Uterus (tissue), 4 donors: ENCODE measurements around the gene THAP3. TPM values are rescaled to one million over a fixed set of nuclear protein-coding genes. Genes with fewer than 3 reads are reported as not detected.

ENCODE experiments used
- DNase-seq, 2 donors: peaks; one replicate each; pipeline ENCODE4 v3.0.0-alpha.2; 2019 to 2020
- H3K27ac ChIP-seq, 2 donors: fragments of 200-600 bp; sonication (generic); 1 replicate in 1 of 2; 2 replicates in 1 of 2; pipeline ENCODE4 v1.5.1; 2016 to 2018
- H3K27me3 ChIP-seq, 2 donors: fragments of 200-600 bp; sonication (generic); one replicate each; pipeline ENCODE4 v1.5.1; 2018 to 2019; ENCODE audit warnings: control low read depth in 1 of 2
- H3K36me3 ChIP-seq, 2 donors: fragments of 200-600 bp; sonication (generic); one replicate each; pipeline ENCODE4 v1.5.1; 2019; ENCODE audit warnings: control low read depth in 1 of 2
- H3K4me1 ChIP-seq, 2 donors: fragments of 200-600 bp; sonication (generic); one replicate each; pipeline ENCODE4 v1.5.1; 2018 to 2019; ENCODE audit warnings: control low read depth in 1 of 2
- H3K4me3 ChIP-seq, 2 donors: fragments of 200-600 bp; sonication (generic); 1 replicate in 1 of 2; 2 replicates in 1 of 2; pipeline ENCODE4 v1.5.1; 2018 to 2019; ENCODE audit warnings: mild to moderate bottlenecking in 1 of 2
- H3K9me3 ChIP-seq, 2 donors: fragments of 200-600 bp; sonication (generic); one replicate each; pipeline ENCODE4 v1.5.1; 2019; ENCODE audit warnings: control low read depth in 1 of 2
- CTCF ChIP-seq, 4 experiments: fragments of 200-600 bp in 2 of 4; fragments of 450-650 bp in 2 of 4; sonication (generic) in 2 of 4; IDR thresholded peaks; one replicate each; pipeline ENCODE4 v1.5.1; 2016 to 2019; ENCODE audit warnings: antibody characterized with exemption in 4 of 4, mild to moderate bottlenecking in 2 of 4, moderate library complexity in 1 of 4
- POLR2A ChIP-seq, 2 donors: fragments of 450-650 bp; IDR thresholded peaks; one replicate each; pipeline ENCODE4 v1.6.1; 2016; ENCODE audit warnings: antibody characterized with exemption in 2 of 2, mild to moderate bottlenecking in 1 of 2, moderate library complexity in 1 of 2
- intact Hi-C: fragments of 100-400 bp; cut with DNase I; formaldehyde crosslinking; loops from one replicate; pipeline ENCODE4 v1.15.1; 2023; ENCODE audit warnings: low total_unique reads
- total RNA-seq, 4 donors: library from RNA; depleted of rRNA in 3 of 4; stranded (reverse); fragments of >200 nt in 3 of 4; gene quantifications; one replicate each; pipeline versions ENCODE4 v1.1.0 to v1.2.4, GENCODE V29; 2014 to 2023
- donor health status: DM: yes; HTN: yes; CAD: no.

Gene THAP3
- total RNA-seq, 4 donors from 2014 or later = 19.1 to 23.9 (median 21.9) TPM

- no peak for DNase-seq
- TF ChIP-seq CTCF (IDR thresholded peaks at IDR 0.05) = no peak
- no peak for TF ChIP-seq POLR2A (IDR thresholded peaks at IDR 0.05)
- intact Hi-C loops = no loop called here
- H3K27ac ChIP-seq = peak overlapping the region; percentile 1 to 62
- H3K9me3 ChIP-seq = no peaks in the 10 kb centered on the region
- H3K27me3 ChIP-seq = no peaks in the 10 kb centered on the region
- no peaks in the 10 kb centered on the region for H3K36me3 ChIP-seq
- peaks cover 0 to 5% of the 10 kb centered on the region in 2 donors for H3K4me1 ChIP-seq
- H3K4me3 ChIP-seq = no peak overlapping the region
Observed at GRCh38 chr1:6622396-6623152, 2.1 kb upstream of the THAP3 start.

- no peaks in the 10 kb centered on the region for H3K36me3 ChIP-seq
- no peaks in the 10 kb centered on the region for H3K9me3 ChIP-seq
- H3K27ac ChIP-seq = peak overlapping the region; percentile 3 to 90
- H3K4me1 ChIP-seq = peaks cover 0 to 5% of the 10 kb centered on the region in 2 donors
- TF ChIP-seq POLR2A (IDR thresholded peaks at IDR 0.05) (no peak), CTCF (IDR thresholded peaks at IDR 0.05) (no peak)
- intact Hi-C loops = no loop called here
- DNase-seq = no peak
- H3K27me3 ChIP-seq = no peaks in the 10 kb centered on the region
- H3K4me3 ChIP-seq = no peak overlapping the region
Observed at GRCh38 chr1:6623269-6623965, 1.3 kb upstream of the THAP3 start.

- Histone ChIP-seq H3K27ac (peak overlapping the region; percentile 90), H3K9me3 (no peaks in the 10 kb centered on the region), H3K36me3 (no peaks in the 10 kb centered on the region), H3K27me3 (no peaks in the 10 kb centered on the region), H3K4me3 (peak overlapping the region; percentile 58 to 94), H3K4me1 (peaks cover 0 to 5% of the 10 kb centered on the region in 2 donors)
- TF ChIP-seq POLR2A (IDR thresholded peaks at IDR 0.05) = no peak
- no peak for TF ChIP-seq CTCF (IDR thresholded peaks at IDR 0.05)
- no peak for DNase-seq
- intact Hi-C loops = no loop called here
Observed at GRCh38 chr1:6625584-6626149, 999 bp downstream of the THAP3 start.

GRCh38 chr1:6627031-6627430 lies 2.4 kb downstream of the THAP3 start:
- no peak for TF ChIP-seq POLR2A (IDR thresholded peaks at IDR 0.05)
- TF ChIP-seq CTCF (IDR thresholded peaks at IDR 0.05) = no peak
- Histone ChIP-seq H3K4me1 (peaks cover 0 to 5% of the 10 kb centered on the region in 2 donors), H3K4me3 (no peak overlapping the region), H3K36me3 (no peaks in the 10 kb centered on the region), H3K27me3 (no peaks in the 10 kb centered on the region), H3K9me3 (no peaks in the 10 kb centered on the region), H3K27ac (no peak overlapping the region)
- intact Hi-C loops = no loop called here
- DNase-seq = no peak
